Stimulated activated CD8-positive, alpha-beta memory T cell treated with anti-CD3 and anti-CD28 coated beads, Interleukin-2, amount 100 ng/mL, for 48 hours (primary cell): Measurements from ENCODE around the gene CWC15.
A peak's percentile ranks its signal among the peaks of the same experiment; 100 is the strongest.
"Not testable (repeated sequence)": the region's sequence is repeated elsewhere in the genome, so short reads cannot be mapped to it uniquely, and the experiment has no call there.

Experiments used
- DNase-seq, 2 donors: peaks; one replicate each; pipeline ENCODE4 v3.0.0-alpha.2; 2020; ENCODE audit warnings: low read depth in 2 of 2

Gene CWC15

DNA sequence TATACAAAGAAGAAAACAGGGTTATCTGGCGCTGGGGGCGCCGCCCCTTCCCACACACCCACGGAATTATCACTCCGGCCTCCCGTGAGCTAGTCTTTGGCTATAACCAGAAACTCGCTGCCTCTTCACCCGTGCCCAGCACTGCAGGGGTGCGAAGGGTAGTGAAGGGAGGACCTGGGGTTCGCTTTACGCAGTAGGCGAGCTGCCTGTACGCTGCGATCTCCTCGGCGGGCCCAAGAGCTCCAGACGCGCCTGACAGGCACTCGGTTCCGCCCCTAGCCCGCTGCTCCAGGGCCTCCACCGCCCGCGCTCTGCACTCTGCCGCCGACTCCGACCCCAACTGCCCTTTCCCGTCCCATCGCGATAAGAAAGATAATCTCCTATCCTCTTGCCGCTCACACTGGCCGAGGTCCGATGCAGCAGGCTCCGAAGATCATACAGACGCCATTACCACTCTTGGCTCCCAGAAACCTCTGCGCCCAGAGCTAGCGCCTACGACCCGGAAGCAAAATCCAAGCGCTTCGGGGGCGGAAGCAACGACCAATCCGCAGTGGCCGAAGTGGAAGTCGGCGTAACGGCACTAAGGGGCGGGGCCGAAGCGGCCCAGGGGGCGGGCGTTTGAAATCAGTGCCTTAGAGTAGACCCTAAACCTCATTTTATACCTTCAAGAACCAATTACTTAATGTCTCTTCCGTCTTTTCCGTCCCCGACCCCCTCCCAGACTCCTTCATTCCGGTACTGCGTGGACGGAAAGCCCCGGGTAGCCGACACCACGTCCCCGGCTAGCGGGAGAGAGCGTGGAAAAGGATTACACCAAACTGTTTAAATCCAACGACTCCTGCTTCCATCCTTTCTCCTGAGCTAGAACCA, at the start of gene CWC15, which contains the start of gene KDM4D:
Gene CWC15, minus strand, starts transcription at position 458 of the 870 bp plus-strand sequence. CDS start 1,371 bp downstream, outside the sequence.
Gene KDM4D, plus strand, starts transcription at position 611 of the 870 bp plus-strand sequence. CDS start 23,664 bp downstream, outside the sequence.
- DNase-seq: peak; percentile 81 to 91

DNA sequence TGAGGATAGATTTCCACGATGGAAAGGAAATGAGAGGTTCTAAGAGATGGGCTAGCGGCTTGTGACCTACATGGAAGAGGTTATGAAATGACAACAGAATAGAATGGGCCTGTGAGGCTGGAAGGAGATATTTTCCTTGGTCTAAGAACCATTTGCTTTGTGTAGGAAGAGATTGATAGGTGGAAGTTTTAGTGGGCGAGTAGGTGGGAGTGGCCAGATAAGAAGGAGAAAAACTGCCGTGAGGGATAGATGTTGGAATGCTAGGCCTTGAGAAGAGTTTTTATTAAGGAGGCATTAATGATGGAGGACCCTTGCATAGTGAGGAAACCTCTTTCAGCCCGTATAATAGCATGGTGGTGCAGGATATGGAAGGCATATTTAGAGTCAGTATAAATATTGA, 48.1 kb upstream of the CWC15 start:
- DNase-seq: not testable (repeated sequence)

DNA sequence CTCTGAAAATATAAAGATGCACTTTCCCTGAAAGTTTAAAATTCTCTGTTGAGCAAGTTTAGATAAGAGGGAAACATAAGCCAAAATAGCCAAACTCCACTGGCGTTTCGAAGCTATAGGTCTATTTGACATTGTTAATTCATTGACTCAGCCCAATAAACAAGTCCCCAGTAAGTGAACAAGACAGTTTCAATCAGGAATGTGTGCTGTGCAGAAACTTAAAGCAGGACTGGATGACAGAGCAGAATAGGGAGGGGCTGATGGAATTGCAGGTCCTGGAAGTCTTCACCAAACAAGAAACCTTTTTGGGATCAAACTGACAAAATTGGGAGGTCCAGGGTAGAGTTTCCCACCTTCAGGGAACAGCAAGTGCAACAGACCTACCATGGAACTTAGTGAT, 42.8 kb upstream of the CWC15 start:
- no peak for DNase-seq

- DNase-seq: no peak
These were observed 40.9 kb upstream of the CWC15 start for GRCh38 chr11:95014184-95014821.

DNA sequence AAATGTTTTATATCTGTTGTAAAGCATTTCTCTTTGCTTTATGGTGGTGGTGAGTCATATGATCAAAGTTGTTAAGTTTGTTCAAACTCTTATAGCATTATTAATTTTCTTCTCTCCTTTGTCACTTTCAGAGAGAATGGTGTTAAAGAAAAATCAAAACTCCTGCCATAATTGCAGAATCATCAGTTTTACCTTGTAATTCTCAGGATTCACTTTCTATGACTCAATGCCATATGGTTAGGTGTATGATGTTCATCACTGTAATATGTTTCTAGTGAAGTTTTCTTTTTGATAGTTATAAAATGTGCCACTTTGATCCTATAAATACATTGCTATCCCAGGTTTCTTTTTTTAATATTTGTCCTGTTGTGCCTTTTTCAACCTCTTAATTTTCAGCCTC, 38.0 kb upstream of the CWC15 start:
- no peak for DNase-seq

- no peak for DNase-seq
These were observed 32.3 kb upstream of the CWC15 start for GRCh38 chr11:95005642-95006041.

GRCh38 chr11:95003716-95004115, 30.4 kb upstream of the CWC15 start:
- DNase-seq: no peak

DNA sequence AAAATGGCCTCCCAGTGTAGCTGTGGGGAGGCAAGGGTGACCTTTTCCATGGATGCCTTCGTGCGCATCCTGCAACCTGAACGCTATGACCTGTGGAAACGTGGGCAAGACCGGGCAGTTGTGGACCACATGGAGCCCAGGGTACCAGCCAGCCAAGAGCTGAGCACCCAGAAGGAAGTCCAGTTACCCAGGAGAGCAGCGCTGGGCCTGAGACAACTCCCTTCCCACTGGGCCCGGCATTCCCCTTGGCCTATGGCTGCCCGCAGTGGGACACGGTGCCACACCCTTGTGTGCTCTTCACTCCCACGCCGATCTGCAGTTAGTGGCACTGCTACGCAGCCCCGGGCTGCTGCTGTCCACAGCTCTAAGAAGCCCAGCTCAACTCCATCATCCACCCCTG, 24.9 kb upstream of the CWC15 start:
- no peak for DNase-seq

DNA sequence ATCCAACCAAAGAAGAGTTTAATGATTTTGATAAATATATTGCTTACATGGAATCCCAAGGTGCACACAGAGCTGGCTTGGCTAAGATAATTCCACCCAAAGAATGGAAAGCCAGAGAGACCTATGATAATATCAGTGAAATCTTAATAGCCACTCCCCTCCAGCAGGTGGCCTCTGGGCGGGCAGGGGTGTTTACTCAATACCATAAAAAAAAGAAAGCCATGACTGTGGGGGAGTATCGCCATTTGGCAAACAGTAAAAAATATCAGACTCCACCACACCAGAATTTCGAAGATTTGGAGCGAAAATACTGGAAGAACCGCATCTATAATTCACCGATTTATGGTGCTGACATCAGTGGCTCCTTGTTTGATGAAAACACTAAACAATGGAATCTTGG, 24.1 kb upstream of the CWC15 start:
- no peak for DNase-seq

DNA sequence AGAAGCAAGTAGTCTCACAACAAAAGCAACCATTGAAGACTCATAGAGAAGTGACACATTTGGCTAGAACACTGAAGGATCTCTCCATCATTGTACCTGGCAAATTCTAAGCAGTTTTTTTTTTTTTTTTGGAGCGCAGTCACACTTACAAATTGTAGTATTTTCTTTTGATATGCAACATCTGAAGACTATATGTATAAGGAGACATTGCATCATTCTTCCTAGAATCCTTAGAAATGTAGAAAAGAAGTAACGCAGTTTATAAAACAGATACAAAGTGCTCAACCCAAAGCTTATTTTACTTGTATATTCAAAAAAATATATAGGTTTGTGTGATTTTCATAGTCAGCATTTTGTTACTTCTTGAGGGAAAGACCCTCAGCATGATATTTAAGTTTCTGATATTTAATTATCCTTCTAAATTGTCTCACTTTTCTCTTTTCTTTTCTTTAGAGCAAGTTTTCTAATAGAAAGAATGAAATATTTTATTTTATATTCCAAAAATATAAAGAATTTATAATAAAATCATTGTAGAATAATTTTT, 20.1 kb upstream of the CWC15 start:
- DNase-seq: no peak

- DNase-seq: no peak
These were observed 15.4 kb upstream of the CWC15 start for GRCh38 chr11:94988748-94989147.

DNA sequence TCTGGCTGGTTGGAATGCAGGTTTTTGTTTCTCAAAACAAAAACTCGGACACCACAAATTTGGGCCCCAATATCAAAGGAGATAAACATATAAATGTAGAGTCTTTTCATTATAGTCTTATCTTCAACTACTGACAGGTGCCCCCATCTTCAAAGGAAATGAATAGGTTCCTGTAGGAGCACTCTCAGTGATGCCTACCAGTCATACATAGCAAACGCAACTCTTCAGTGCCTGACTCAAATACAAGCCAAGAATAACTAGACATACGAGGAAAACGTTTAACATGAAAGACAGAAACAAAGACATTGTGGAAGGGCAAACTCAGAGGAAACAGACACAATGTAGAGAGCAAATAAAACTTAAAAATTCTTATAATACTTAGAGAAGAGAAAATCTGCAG, 14.0 kb upstream of the CWC15 start:
- no peak for DNase-seq

- no peak for DNase-seq
These were observed 2.2 kb upstream of the CWC15 start for GRCh38 chr11:94975599-94975998.

GRCh38 chr11:94974178-94974577, 822 bp upstream of the CWC15 start:
- no peak for DNase-seq

DNA sequence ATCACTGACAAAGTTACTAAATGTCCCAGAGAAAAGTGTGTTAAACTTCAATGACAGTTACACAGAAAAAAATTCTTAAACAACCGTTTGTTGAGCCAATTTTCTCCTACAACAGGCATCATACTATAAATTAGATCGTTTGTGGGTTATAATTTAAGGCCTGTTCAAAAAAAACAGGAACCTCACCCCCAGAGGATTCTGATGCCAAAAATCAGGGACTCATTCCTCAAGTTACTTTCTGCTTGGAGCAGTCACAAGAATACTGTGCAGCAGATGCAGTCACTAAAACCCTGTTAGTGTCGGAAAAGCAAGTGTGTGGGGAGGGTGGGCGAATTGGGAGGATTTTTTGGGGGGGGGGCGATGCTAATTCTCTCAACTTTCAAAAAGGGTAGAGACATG, 657 bp downstream of the CWC15 start:
- no peak for DNase-seq

- DNase-seq: no peak
These were observed 4.9 kb downstream of the CWC15 start for GRCh38 chr11:94968334-94968958.

DNA sequence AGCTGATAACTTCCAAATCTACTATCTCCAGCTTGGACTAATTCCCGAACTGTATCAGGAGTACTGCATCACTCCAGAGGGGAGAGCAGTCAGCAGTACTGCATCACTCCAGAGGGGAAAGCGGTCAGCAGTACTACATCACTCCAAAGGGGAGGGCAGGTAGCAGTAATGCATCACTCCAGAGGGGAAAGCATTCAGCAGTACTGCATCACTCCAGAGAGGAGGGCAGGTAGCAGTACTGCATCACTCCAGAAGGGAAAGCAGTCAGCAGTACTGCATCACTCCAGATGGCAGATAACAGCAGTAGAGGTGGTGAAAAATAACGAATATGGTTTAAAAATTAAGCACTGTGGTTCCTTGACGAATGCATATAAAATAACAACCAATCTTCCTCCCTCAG, 8.4 kb downstream of the CWC15 start:
- DNase-seq: no peak

- no peak for DNase-seq
These were observed 12.1 kb downstream of the CWC15 start for GRCh38 chr11:94961255-94961654.

- no peak for DNase-seq
These were observed 12.9 kb downstream of the CWC15 start for GRCh38 chr11:94960488-94960887.

GRCh38 chr11:94959179-94959578, 14.2 kb downstream of the CWC15 start:
- DNase-seq: no peak

- DNase-seq: no peak
These were observed 15.1 kb downstream of the CWC15 start for GRCh38 chr11:94958121-94958696.

GRCh38 chr11:94956963-94957362, 16.4 kb downstream of the CWC15 start:
- DNase-seq: no peak
